ENCODE data around the gene KCTD8.

Gene KCTD8

DNA sequence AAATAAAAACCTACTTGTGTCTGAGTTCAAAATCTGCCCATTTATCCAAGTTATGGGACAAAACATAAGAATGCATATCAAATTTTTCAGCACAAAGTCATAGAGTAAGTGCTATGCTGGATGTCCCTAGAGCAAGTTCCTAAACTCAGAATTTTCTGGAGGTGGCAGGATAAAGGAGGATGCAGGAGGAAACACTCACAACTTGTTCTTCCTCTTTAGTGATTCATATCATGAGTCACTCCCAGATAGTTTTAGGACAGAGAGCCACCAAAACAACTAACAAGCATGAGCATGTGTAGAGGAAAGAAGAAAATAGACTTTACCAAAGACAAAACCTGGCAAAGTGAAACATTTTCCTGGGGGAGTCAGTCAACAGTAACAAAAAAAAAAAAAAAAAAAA, 302.7 kb downstream of the KCTD8 start:
- H3K4me3 ChIP-seq (ENCODE audit: low read length), result no peak overlapping the region
- DNase-seq, result no peak
- H3K9me3 ChIP-seq (replicated peaks; ENCODE audit: insufficient read depth, low read length), result no peaks in the 10 kb centered on the region
- no peaks in the 10 kb centered on the region for H3K36me3 ChIP-seq (replicated peaks; ENCODE audit: insufficient read depth, low read length)
- H3K79me2 ChIP-seq (ENCODE audit: low read length), result no peaks in the 10 kb centered on the region
- H3F3A ChIP-seq (ENCODE audit: insufficient read depth, low read length), result no peaks in the 10 kb centered on the region
- H3K4me2 ChIP-seq (ENCODE audit: low read depth, low read length), result no peak overlapping the region
- no peak overlapping the region for H3K27ac ChIP-seq (ENCODE audit: low read length)
- H3K9me2 ChIP-seq (replicated peaks; ENCODE audit: insufficient read depth, low read length), result no peaks in the 10 kb centered on the region
- H3K9ac ChIP-seq (ENCODE audit: low read length), result no peak overlapping the region
- H2AFZ ChIP-seq (ENCODE audit: low read length), result no peak overlapping the region
- H3K27me3 ChIP-seq (replicated peaks; ENCODE audit: insufficient read depth, low read length), result no peaks in the 10 kb centered on the region
- H4K20me1 ChIP-seq (ENCODE audit: insufficient read depth, low read length), result no peaks in the 10 kb centered on the region
- no peaks in the 10 kb centered on the region for H3K4me1 ChIP-seq (ENCODE audit: low read length)
- no peak for TF ChIP-seq EZH2phosphoT487 (IDR thresholded peaks at IDR 0.05; ENCODE audit: low read length)
- TF ChIP-seq, protein P1, sequence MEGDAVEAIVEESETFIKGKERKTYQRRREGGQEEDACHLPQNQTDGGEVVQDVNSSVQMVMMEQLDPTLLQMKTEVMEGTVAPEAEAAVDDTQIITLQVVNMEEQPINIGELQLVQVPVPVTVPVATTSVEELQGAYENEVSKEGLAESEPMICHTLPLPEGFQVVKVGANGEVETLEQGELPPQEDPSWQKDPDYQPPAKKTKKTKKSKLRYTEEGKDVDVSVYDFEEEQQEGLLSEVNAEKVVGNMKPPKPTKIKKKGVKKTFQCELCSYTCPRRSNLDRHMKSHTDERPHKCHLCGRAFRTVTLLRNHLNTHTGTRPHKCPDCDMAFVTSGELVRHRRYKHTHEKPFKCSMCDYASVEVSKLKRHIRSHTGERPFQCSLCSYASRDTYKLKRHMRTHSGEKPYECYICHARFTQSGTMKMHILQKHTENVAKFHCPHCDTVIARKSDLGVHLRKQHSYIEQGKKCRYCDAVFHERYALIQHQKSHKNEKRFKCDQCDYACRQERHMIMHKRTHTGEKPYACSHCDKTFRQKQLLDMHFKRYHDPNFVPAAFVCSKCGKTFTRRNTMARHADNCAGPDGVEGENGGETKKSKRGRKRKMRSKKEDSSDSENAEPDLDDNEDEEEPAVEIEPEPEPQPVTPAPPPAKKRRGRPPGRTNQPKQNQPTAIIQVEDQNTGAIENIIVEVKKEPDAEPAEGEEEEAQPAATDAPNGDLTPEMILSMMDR (IDR thresholded peaks at IDR 0.05; ENCODE audit: low read length), result no peak
- no peak for TF ChIP-seq EZH2 (optimal IDR thresholded peaks at IDR 0.05; ENCODE audit: low read depth, low read length)

DNA sequence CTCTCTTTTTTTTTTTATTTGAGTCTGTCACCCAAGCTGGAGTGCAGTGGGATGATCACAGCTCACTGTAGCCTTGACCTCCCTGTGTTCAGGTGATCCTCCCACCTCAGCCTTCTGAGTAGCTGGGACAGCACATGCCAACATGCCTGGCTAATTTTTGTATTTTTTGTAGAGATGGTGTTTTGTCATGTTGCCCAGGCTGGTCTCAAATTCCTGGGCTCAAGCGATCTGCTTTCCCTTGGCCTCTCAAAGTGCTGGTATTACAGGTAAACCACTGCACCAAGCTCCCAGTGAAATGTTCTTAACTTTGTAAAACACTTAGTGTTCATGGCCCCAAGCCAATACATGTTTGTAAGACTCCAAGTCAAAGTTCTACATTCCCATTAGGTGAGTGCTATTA, 316.1 kb downstream of the KCTD8 start:
- Histone ChIP-seq H3K9me2 (replicated peaks; ENCODE audit: insufficient read depth, low read length) (no peaks in the 10 kb centered on the region), H3K27me3 (replicated peaks; ENCODE audit: insufficient read depth, low read length) (no peaks in the 10 kb centered on the region)
- no peak for DNase-seq

More for the DNA sequence above, 316.1 kb downstream of the KCTD8 start:
- Histone ChIP-seq H3K4me2 (ENCODE audit: low read depth, low read length) (no peak overlapping the region), H3F3A (ENCODE audit: insufficient read depth, low read length) (no peaks in the 10 kb centered on the region), H3K36me3 (replicated peaks; ENCODE audit: insufficient read depth, low read length) (no peaks in the 10 kb centered on the region), H3K79me2 (ENCODE audit: low read length) (no peaks in the 10 kb centered on the region), H3K9me3 (replicated peaks; ENCODE audit: insufficient read depth, low read length) (no peaks in the 10 kb centered on the region; the same call in 1 of the 2 replicates), H2AFZ (ENCODE audit: low read length) (no peak overlapping the region), H4K20me1 (ENCODE audit: insufficient read depth, low read length) (no peaks in the 10 kb centered on the region), H3K4me3 (ENCODE audit: low read length) (no peak overlapping the region), H3K4me1 (ENCODE audit: low read length) (no peaks in the 10 kb centered on the region), H3K9ac (ENCODE audit: low read length) (no peak overlapping the region), H3K27ac (ENCODE audit: low read length) (no peak overlapping the region)
- TF ChIP-seq, protein P1 (IDR thresholded peaks at IDR 0.05; ENCODE audit: low read length), result no peak
- TF ChIP-seq EZH2phosphoT487 (IDR thresholded peaks at IDR 0.05; ENCODE audit: low read length) (no peak), EZH2 (optimal IDR thresholded peaks at IDR 0.05; ENCODE audit: low read depth, low read length) (no peak)

Data from MM.1S (cell line).